ENCODE data around the gene TXNRD1. TPM values are rescaled to one million over a fixed set of nuclear protein-coding genes. Genes with fewer than 3 reads are reported as not detected.

Gene TXNRD1
- total RNA-seq, 2 donors from 2014 or later, result 33.5 to 47.2 TPM

GRCh38 chr12:104232609-104233280 lies 17.2 kb downstream of the TXNRD1 start:
- DNase-seq (no peak), ATAC-seq (no peak)
- peaks cover 9% of the 10 kb centered on the region for H3K9me3 ChIP-seq (ENCODE audit: control insufficient read depth, low read length, poor library complexity, severe bottlenecking)
- Mint-ChIP-seq H3K4me3 (no peak overlapping the region), H3K36me3 (ENCODE audit: low read depth) (no peaks in the 10 kb centered on the region), H3K27me3 (peaks cover 9% of the 10 kb centered on the region), H3K27ac (no peak overlapping the region), H3K4me1 (no peaks in the 10 kb centered on the region)

- Mint-ChIP-seq H3K36me3 (ENCODE audit: low read depth) (no peaks in the 10 kb centered on the region), H3K4me3 (no peak overlapping the region), H3K27me3 (peaks cover 7% of the 10 kb centered on the region), H3K4me1 (no peaks in the 10 kb centered on the region), H3K27ac (no peak overlapping the region)
- no peak for ATAC-seq
- H3K9me3 ChIP-seq (ENCODE audit: control insufficient read depth, low read length, poor library complexity, severe bottlenecking), result peaks cover 9% of the 10 kb centered on the region
- no peak for DNase-seq
Observed at GRCh38 chr12:104234926-104235499, 19.4 kb downstream of the TXNRD1 start.

- no peaks in the 10 kb centered on the region for H3K4me1 Mint-ChIP-seq
- peaks cover 6% of the 10 kb centered on the region for H3K9me3 ChIP-seq (ENCODE audit: control insufficient read depth, low read length, poor library complexity, severe bottlenecking)
- DNase-seq (no peak), ATAC-seq (no peak)
- H3K27ac Mint-ChIP-seq, result no peak overlapping the region
- H3K4me3 Mint-ChIP-seq, result no peak overlapping the region
- no peaks in the 10 kb centered on the region for H3K36me3 Mint-ChIP-seq (ENCODE audit: low read depth)
- H3K27me3 Mint-ChIP-seq, result no peaks in the 10 kb centered on the region
Observed at GRCh38 chr12:104237930-104238329, 22.4 kb downstream of the TXNRD1 start.

GRCh38 chr12:104242546-104243206 lies 27.1 kb downstream of the TXNRD1 start:
- Mint-ChIP-seq H3K4me3 (no peak overlapping the region), H3K27me3 (peaks cover 11% of the 10 kb centered on the region), H3K4me1 (peaks cover 2% of the 10 kb centered on the region), H3K36me3 (ENCODE audit: low read depth) (peaks cover 6% of the 10 kb centered on the region), H3K27ac (no peak overlapping the region)
- no peaks in the 10 kb centered on the region for H3K9me3 ChIP-seq (ENCODE audit: control insufficient read depth, low read length, poor library complexity, severe bottlenecking)
- no peak for DNase-seq
- no peak for ATAC-seq

- H3K27ac Mint-ChIP-seq, result no peak overlapping the region
- DNase-seq (no peak), ATAC-seq (no peak)
- H3K27me3 Mint-ChIP-seq, result peaks cover 11% of the 10 kb centered on the region
- peaks cover 6% of the 10 kb centered on the region for H3K36me3 Mint-ChIP-seq (ENCODE audit: low read depth)
- H3K4me1 Mint-ChIP-seq, result peaks cover 3% of the 10 kb centered on the region
- H3K9me3 ChIP-seq (ENCODE audit: control insufficient read depth, low read length, poor library complexity, severe bottlenecking), result no peaks in the 10 kb centered on the region
- no peak overlapping the region for H3K4me3 Mint-ChIP-seq
Observed at GRCh38 chr12:104243551-104243950, 28.0 kb downstream of the TXNRD1 start.

GRCh38 chr12:104243971-104244370 lies 28.4 kb downstream of the TXNRD1 start:
- Mint-ChIP-seq H3K36me3 (ENCODE audit: low read depth) (peaks cover 6% of the 10 kb centered on the region), H3K4me3 (no peak overlapping the region), H3K4me1 (peaks cover 3% of the 10 kb centered on the region), H3K27me3 (peaks cover 11% of the 10 kb centered on the region), H3K27ac (no peak overlapping the region)
- DNase-seq, result no peak
- ATAC-seq, result no peak
- no peaks in the 10 kb centered on the region for H3K9me3 ChIP-seq (ENCODE audit: control insufficient read depth, low read length, poor library complexity, severe bottlenecking)

GRCh38 chr12:104247698-104248097 lies 32.1 kb downstream of the TXNRD1 start:
- H3K27ac Mint-ChIP-seq, result no peak overlapping the region
- H3K4me3 Mint-ChIP-seq, result no peak overlapping the region
- peaks cover 3% of the 10 kb centered on the region for H3K4me1 Mint-ChIP-seq
- ATAC-seq (no peak), DNase-seq (no peak)
- H3K9me3 ChIP-seq (ENCODE audit: control insufficient read depth, low read length, poor library complexity, severe bottlenecking), result no peaks in the 10 kb centered on the region
- peaks cover 6% of the 10 kb centered on the region for H3K36me3 Mint-ChIP-seq (ENCODE audit: low read depth)
- peaks cover 11% of the 10 kb centered on the region for H3K27me3 Mint-ChIP-seq

GRCh38 chr12:104248444-104248843 lies 32.9 kb downstream of the TXNRD1 start:
- peaks cover 6% of the 10 kb centered on the region for H3K36me3 Mint-ChIP-seq (ENCODE audit: low read depth)
- DNase-seq (no peak), ATAC-seq (no peak)
- no peaks in the 10 kb centered on the region for H3K9me3 ChIP-seq (ENCODE audit: control insufficient read depth, low read length, poor library complexity, severe bottlenecking)
- no peak overlapping the region for H3K27ac Mint-ChIP-seq
- H3K4me3 Mint-ChIP-seq, result no peak overlapping the region
- peaks cover 11% of the 10 kb centered on the region for H3K27me3 Mint-ChIP-seq
- H3K4me1 Mint-ChIP-seq, result peaks cover 6% of the 10 kb centered on the region

- Mint-ChIP-seq H3K36me3 (ENCODE audit: low read depth) (peaks cover 2% of the 10 kb centered on the region), H3K27ac (no peak overlapping the region), H3K4me1 (peaks cover 6% of the 10 kb centered on the region), H3K27me3 (peaks cover 7% of the 10 kb centered on the region), H3K4me3 (no peak overlapping the region)
- no peaks in the 10 kb centered on the region for H3K9me3 ChIP-seq (ENCODE audit: control insufficient read depth, low read length, poor library complexity, severe bottlenecking)
- ATAC-seq, result no peak
- no peak for DNase-seq
Observed at GRCh38 chr12:104249017-104249416, 33.4 kb downstream of the TXNRD1 start.

- no peaks in the 10 kb centered on the region for H3K27me3 Mint-ChIP-seq
- no peak overlapping the region for H3K4me3 Mint-ChIP-seq
- H3K36me3 Mint-ChIP-seq (ENCODE audit: low read depth), result no peaks in the 10 kb centered on the region
- ATAC-seq (no peak), DNase-seq (no peak)
- peaks cover 6% of the 10 kb centered on the region for H3K4me1 Mint-ChIP-seq
- no peaks in the 10 kb centered on the region for H3K9me3 ChIP-seq (ENCODE audit: control insufficient read depth, low read length, poor library complexity, severe bottlenecking)
- no peak overlapping the region for H3K27ac Mint-ChIP-seq
Observed at GRCh38 chr12:104249898-104250297, 34.3 kb downstream of the TXNRD1 start.

GRCh38 chr12:104250366-104251125 lies 35.0 kb downstream of the TXNRD1 start:
- DNase-seq, result no peak
- no peaks in the 10 kb centered on the region for H3K36me3 Mint-ChIP-seq (ENCODE audit: low read depth)
- H3K27ac Mint-ChIP-seq, result no peak overlapping the region
- H3K4me1 Mint-ChIP-seq, result peaks cover 6% of the 10 kb centered on the region
- H3K27me3 Mint-ChIP-seq, result peaks cover 6% of the 10 kb centered on the region
- no peaks in the 10 kb centered on the region for H3K9me3 ChIP-seq (ENCODE audit: control insufficient read depth, low read length, poor library complexity, severe bottlenecking)
- no peak overlapping the region for H3K4me3 Mint-ChIP-seq
- no peak for ATAC-seq

- peaks cover 2% of the 10 kb centered on the region for H3K36me3 Mint-ChIP-seq (ENCODE audit: low read depth)
Observed at GRCh38 chr12:104257913-104258472, 42.4 kb downstream of the TXNRD1 start.

GRCh38 chr12:104258476-104259067 lies 43.0 kb downstream of the TXNRD1 start:
- H3K9me3 ChIP-seq (ENCODE audit: control insufficient read depth, low read length, poor library complexity, severe bottlenecking), result no peaks in the 10 kb centered on the region
- DNase-seq, result no peak
- Mint-ChIP-seq H3K4me3 (no peak overlapping the region), H3K4me1 (no peaks in the 10 kb centered on the region), H3K36me3 (ENCODE audit: low read depth) (peaks cover 2% of the 10 kb centered on the region), H3K27me3 (peaks cover 6% of the 10 kb centered on the region), H3K27ac (no peak overlapping the region)
- ATAC-seq, result no peak

More at GRCh38 chr12:104257913-104258472, 42.4 kb downstream of the TXNRD1 start:
- Mint-ChIP-seq H3K4me3 (no peak overlapping the region), H3K4me1 (peaks cover 2% of the 10 kb centered on the region), H3K27me3 (peaks cover 6% of the 10 kb centered on the region), H3K27ac (no peak overlapping the region)
- ATAC-seq (no peak), DNase-seq (no peak)
- H3K9me3 ChIP-seq (ENCODE audit: control insufficient read depth, low read length, poor library complexity, severe bottlenecking), result no peaks in the 10 kb centered on the region

All from T-helper 17 cell (primary cell).